ENCODE data around the gene FOXN3.

DNA sequence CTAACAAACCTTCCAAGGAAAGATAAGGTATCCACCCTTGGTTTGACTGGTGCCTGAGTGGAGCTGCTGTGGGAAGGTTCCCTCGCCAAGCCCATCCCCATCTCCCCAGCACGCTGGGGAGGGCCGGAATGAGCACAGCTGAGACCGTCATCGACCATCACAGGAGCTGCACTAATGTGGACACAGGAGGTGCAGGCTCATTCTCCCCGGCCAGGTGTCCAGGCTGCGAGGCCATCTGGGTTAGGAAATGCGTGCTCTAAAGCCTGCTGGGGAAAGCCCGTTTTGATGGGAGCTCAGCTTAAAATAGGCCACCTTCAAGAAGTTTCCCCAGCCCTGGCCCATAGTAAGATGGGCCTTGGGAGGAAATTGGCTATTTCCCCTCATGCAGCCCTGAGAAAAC lies 35.2 kb upstream of the FOXN3 start:
- TF ChIP-seq CTCF (IDR thresholded peaks at IDR 0.05) (no peak), POLR2A (IDR thresholded peaks at IDR 0.05) (no peak)

Data from lower leg skin (tissue), 3 donors.